Endothelial cell (in vitro differentiated cells): ENCODE results near the gene CCT7. TPM values are rescaled to one million over a fixed set of nuclear protein-coding genes. Genes with fewer than 3 reads are reported as not detected.

Experiments used
- DNase-seq: peaks from one replicate; pipeline ENCODE4 v3.0.0; 2021; ENCODE audit warnings: low spot score
- H3K27ac Mint-ChIP-seq: one replicate; pipeline ENCODE4 v1.8.0; 2021; ENCODE audit warnings: mixed read lengths, inconsistent platforms; ENCODE audit not compliant: unreplicated experiment
- H3K27me3 Mint-ChIP-seq: one replicate; pipeline ENCODE4 v1.8.0; 2021; ENCODE audit warnings: mild to moderate bottlenecking, moderate library complexity, mixed read lengths, inconsistent platforms; ENCODE audit not compliant: unreplicated experiment
- H3K36me3 Mint-ChIP-seq: one replicate; pipeline ENCODE4 v1.8.0; 2021; ENCODE audit warnings: mild to moderate bottlenecking, low read depth, mixed read lengths, inconsistent platforms; ENCODE audit not compliant: unreplicated experiment
- H3K4me1 Mint-ChIP-seq: one replicate; pipeline ENCODE4 v1.8.0; 2021; ENCODE audit warnings: mild to moderate bottlenecking, mixed read lengths, inconsistent platforms; ENCODE audit not compliant: unreplicated experiment
- H3K4me3 Mint-ChIP-seq: one replicate; pipeline ENCODE4 v1.8.0; 2021; ENCODE audit warnings: mild to moderate bottlenecking, mixed read lengths, inconsistent platforms; ENCODE audit not compliant: unreplicated experiment
- H3K9me3 Mint-ChIP-seq: one replicate; pipeline ENCODE4 v1.8.0; 2021; ENCODE audit warnings: mixed read lengths, inconsistent platforms; ENCODE audit not compliant: unreplicated experiment
- CTCF ChIP-seq: fragments of 200-600 bp; sonication (generic); IDR thresholded peaks from one replicate; pipeline ENCODE4 v1.5.0; 2021; ENCODE audit warnings: antibody characterized with exemption; ENCODE audit not compliant: unreplicated experiment
- total RNA-seq: library from RNA; stranded (reverse); fragmentation: NEBNext Ultra II Directional; extraction: Animal tissue kit (Norgen Biotek cat#: 25700); gene quantifications from one replicate; pipeline ENCODE4 v1.2.1, GENCODE V29; 2021; ENCODE audit not compliant: unreplicated experiment

The CCT7 gene
- total RNA-seq, 1 donor from 2014 or later: 183 TPM

GRCh38 chr2:73290049-73290839 is 56.1 kb downstream of the CCT7 start:
- H3K4me3 Mint-ChIP-seq: peak overlapping the region; percentile 71

GRCh38 chr2:73291093-73291460 is 57.0 kb downstream of the CCT7 start:
- Mint-ChIP-seq H3K36me3 (peaks cover 6% of the 10 kb centered on the region), H3K4me1 (no peaks in the 10 kb centered on the region), H3K9me3 (no peaks in the 10 kb centered on the region), H3K27ac (peak overlapping the region; percentile 18), H3K27me3 (peaks cover 20% of the 10 kb centered on the region), H3K4me3 (peak overlapping the region; percentile 71)
- no peak for TF ChIP-seq CTCF
- DNase-seq: peak; percentile 72

More at GRCh38 chr2:73290049-73290839, 56.1 kb downstream of the CCT7 start:
- H3K27me3 Mint-ChIP-seq: peaks cover 22% of the 10 kb centered on the region
- peaks cover 6% of the 10 kb centered on the region for H3K36me3 Mint-ChIP-seq
- peak overlapping the region; percentile 18 for H3K27ac Mint-ChIP-seq
- peak; percentile 59 for DNase-seq
- TF ChIP-seq CTCF: peak; percentile 44
- H3K4me1 Mint-ChIP-seq: no peaks in the 10 kb centered on the region
- no peaks in the 10 kb centered on the region for H3K9me3 Mint-ChIP-seq

- no peak overlapping the region for H3K4me3 Mint-ChIP-seq
- DNase-seq: peak; percentile 54
- H3K9me3 Mint-ChIP-seq: no peaks in the 10 kb centered on the region
- H3K4me1 Mint-ChIP-seq: no peaks in the 10 kb centered on the region
- no peak for TF ChIP-seq CTCF
- peaks cover 6% of the 10 kb centered on the region for H3K36me3 Mint-ChIP-seq
- H3K27me3 Mint-ChIP-seq: peaks cover 20% of the 10 kb centered on the region
- H3K27ac Mint-ChIP-seq: no peak overlapping the region
These were observed 57.6 kb downstream of the CCT7 start for GRCh38 chr2:73291461-73292315.

GRCh38 chr2:73292316-73292905 is 58.3 kb downstream of the CCT7 start:
- Mint-ChIP-seq H3K27me3 (peaks cover 22% of the 10 kb centered on the region), H3K27ac (no peak overlapping the region), H3K4me1 (no peaks in the 10 kb centered on the region), H3K9me3 (no peaks in the 10 kb centered on the region), H3K4me3 (no peak overlapping the region), H3K36me3 (peaks cover 6% of the 10 kb centered on the region)
- DNase-seq: no peak
- no peak for TF ChIP-seq CTCF
